ENCODE measurements around the gene MYH15.
"Not testable (repeated sequence)": the region's sequence is repeated elsewhere in the genome, so short reads cannot be mapped to it uniquely, and the experiment has no call there.

The MYH15 gene

DNA sequence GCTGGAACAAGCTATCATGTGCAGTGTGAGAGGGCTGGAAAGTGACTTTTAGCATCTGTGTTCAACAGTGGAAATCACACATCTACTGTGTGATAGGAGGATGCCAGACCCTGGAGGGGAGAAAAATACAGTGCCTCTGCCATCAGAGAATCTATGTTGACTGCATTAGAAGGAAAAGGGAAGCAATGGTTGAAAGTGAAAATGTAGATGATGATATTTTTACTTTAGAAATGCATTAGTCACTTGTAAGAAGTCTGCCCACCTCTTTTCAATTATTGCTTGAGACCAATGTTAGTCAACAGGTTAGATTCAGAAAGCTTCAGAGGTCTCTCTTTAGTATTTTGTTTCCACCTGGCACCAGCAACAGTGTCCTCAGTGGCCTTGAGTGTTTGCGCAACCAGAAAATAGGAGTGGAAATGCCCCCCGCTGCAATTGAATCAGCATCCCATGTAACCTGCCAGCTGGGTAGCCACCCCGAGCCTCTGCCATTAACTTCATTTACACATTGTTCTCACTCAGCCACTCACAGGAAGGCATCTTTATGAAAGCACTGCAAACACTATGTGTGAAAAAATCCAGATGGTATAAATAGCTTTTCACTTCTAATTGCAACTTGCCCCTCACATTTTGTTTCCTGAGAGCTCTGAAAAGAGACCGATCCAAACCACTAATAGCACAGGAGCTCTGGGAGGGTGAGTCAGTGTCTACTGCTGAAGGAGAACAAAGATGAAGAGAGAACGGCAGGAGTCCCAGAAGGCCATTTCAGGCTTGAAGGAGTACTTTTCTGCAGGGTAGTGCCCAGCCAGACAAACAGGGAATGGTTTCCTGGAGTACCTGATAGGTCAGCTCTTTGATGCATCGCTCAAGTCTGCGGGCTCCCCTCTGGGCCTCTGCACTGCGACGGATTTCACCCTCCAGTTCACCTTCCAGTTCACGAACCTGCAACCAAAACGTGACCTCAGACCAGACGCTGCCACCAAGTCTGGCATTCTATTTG, 122.0 kb downstream of the MYH15 start:
- TF ChIP-seq, protein P1, sequence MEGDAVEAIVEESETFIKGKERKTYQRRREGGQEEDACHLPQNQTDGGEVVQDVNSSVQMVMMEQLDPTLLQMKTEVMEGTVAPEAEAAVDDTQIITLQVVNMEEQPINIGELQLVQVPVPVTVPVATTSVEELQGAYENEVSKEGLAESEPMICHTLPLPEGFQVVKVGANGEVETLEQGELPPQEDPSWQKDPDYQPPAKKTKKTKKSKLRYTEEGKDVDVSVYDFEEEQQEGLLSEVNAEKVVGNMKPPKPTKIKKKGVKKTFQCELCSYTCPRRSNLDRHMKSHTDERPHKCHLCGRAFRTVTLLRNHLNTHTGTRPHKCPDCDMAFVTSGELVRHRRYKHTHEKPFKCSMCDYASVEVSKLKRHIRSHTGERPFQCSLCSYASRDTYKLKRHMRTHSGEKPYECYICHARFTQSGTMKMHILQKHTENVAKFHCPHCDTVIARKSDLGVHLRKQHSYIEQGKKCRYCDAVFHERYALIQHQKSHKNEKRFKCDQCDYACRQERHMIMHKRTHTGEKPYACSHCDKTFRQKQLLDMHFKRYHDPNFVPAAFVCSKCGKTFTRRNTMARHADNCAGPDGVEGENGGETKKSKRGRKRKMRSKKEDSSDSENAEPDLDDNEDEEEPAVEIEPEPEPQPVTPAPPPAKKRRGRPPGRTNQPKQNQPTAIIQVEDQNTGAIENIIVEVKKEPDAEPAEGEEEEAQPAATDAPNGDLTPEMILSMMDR (IDR thresholded peaks at IDR 0.05; ENCODE audit: insufficient read depth, low read length, poor library complexity, severe bottlenecking), result no peak

GRCh38 chr3:108387063-108387462, 123.3 kb downstream of the MYH15 start:
- TF ChIP-seq, protein P1 (IDR thresholded peaks at IDR 0.05; ENCODE audit: insufficient read depth, low read length, poor library complexity, severe bottlenecking), result no peak
- H3K36me3 ChIP-seq (ENCODE audit: control insufficient read depth, insufficient read depth, low read length), result no peaks in the 10 kb centered on the region
- no peak for DNase-seq (ENCODE audit: extremely low read depth, insufficient read length)
- no peaks in the 10 kb centered on the region for H3K27me3 ChIP-seq (replicated peaks; ENCODE audit: control insufficient read depth, insufficient read depth, low read length)
- no peak overlapping the region for H3K4me3 ChIP-seq (replicated peaks; ENCODE audit: low read depth, low read length)

More for the DNA sequence above, 122.0 kb downstream of the MYH15 start:
- Histone ChIP-seq H3K36me3 (ENCODE audit: control insufficient read depth, insufficient read depth, low read length) (no peaks in the 10 kb centered on the region), H3K27me3 (replicated peaks; ENCODE audit: control insufficient read depth, insufficient read depth, low read length) (no peaks in the 10 kb centered on the region), H3K4me3 (replicated peaks; ENCODE audit: low read depth, low read length) (peak overlapping the region; percentile 35)
- peak; percentile 70 for DNase-seq (ENCODE audit: extremely low read depth, insufficient read length)

- no peak for DNase-seq (ENCODE audit: extremely low read depth, insufficient read length)
- Histone ChIP-seq H3K4me3 (replicated peaks; ENCODE audit: low read depth, low read length) (no peak overlapping the region), H3K36me3 (ENCODE audit: control insufficient read depth, insufficient read depth, low read length) (no peaks in the 10 kb centered on the region), H3K27me3 (replicated peaks; ENCODE audit: control insufficient read depth, insufficient read depth, low read length) (no peaks in the 10 kb centered on the region)
- TF ChIP-seq, protein P1 (IDR thresholded peaks at IDR 0.05; ENCODE audit: insufficient read depth, low read length, poor library complexity, severe bottlenecking), result no peak
Measured at GRCh38 chr3:108383306-108383705, 127.1 kb downstream of the MYH15 start.

DNA sequence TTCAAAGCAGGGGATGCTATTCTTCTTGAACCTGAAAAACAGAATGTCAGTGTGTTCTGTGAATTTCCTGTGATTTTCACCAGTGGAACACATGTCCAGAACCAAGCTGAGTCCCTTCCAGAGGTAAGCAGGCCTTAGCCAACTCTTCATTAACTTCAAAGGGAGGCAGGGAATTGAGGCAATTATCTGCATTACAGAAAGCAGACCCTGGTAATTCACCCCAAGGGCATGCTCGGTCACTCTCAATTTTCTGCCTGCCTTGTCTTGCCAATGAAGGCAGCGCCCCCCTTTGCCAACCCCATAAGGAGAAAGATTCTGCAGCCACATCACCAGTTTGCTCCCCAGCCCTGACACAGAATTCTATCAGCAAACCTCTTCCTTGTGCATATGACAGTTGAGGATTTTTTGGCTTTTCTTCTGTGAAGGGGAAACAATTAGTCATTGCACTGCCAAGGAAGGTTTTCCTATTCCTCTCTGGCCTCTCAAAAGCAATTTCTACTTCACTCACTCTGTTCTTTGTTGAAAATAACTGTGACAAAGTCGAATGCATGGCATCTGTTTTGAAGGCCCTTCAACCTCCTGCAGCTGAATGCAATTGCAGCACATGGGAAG, 128.8 kb downstream of the MYH15 start:
- TF ChIP-seq, protein P1 (IDR thresholded peaks at IDR 0.05; ENCODE audit: insufficient read depth, low read length, poor library complexity, severe bottlenecking), result no peak
- no peak for DNase-seq (ENCODE audit: extremely low read depth, insufficient read length)
- Histone ChIP-seq H3K27me3 (replicated peaks; ENCODE audit: control insufficient read depth, insufficient read depth, low read length) (no peaks in the 10 kb centered on the region), H3K36me3 (ENCODE audit: control insufficient read depth, insufficient read depth, low read length) (no peaks in the 10 kb centered on the region), H3K4me3 (replicated peaks; ENCODE audit: low read depth, low read length) (no peak overlapping the region)

DNA sequence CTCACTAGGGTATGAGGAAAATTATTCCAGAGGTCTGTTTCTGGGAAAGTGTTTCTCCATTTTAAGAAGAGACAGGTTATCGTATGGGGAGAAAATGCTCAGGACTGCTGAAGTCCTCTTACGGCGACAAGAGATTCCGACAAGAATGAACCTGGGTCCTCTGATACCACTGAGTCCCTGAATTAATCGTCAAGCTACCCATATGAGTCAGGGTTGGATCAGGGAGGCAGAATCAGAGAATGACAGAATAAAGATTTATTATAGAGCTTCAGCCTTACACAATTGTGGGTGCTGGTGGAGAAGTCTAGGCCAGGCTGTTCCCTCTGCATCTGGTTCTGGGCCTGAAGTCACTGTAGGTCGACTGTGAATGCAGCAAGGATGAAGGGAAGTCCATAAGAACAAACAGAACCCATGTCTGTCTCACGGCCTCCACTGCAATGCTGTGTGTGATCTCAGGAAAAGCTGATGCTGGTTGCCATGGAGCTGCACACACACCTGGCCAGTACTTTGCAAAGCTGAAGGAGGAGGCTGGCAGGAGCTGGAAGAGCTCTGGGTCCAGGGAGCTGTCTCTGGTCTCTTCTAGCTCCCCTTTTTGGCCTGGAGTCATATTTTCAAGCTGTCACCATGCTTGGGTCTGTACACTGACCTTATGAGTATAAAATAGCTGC, 130.1 kb downstream of the MYH15 start:
- TF ChIP-seq, protein P1 (IDR thresholded peaks at IDR 0.05; ENCODE audit: insufficient read depth, low read length, poor library complexity, severe bottlenecking), result no peak
- H3K36me3 ChIP-seq (ENCODE audit: control insufficient read depth, insufficient read depth, low read length), result no peaks in the 10 kb centered on the region
- DNase-seq (ENCODE audit: extremely low read depth, insufficient read length), result no peak
- no peaks in the 10 kb centered on the region for H3K27me3 ChIP-seq (replicated peaks; ENCODE audit: control insufficient read depth, insufficient read depth, low read length)
- H3K4me3 ChIP-seq (replicated peaks; ENCODE audit: low read depth, low read length), result no peak overlapping the region

- H3K27me3 ChIP-seq (replicated peaks; ENCODE audit: control insufficient read depth, insufficient read depth, low read length); DNase-seq (ENCODE audit: extremely low read depth, insufficient read length); H3K4me3 ChIP-seq (replicated peaks; ENCODE audit: low read depth, low read length); H3K36me3 ChIP-seq (ENCODE audit: control insufficient read depth, insufficient read depth, low read length): not testable (repeated sequence)
Measured at GRCh38 chr3:108378952-108379342, 131.4 kb downstream of the MYH15 start.
